HUES6 (cell line): ENCODE measurements around the gene B4GALNT3.
"Not testable (repeated sequence)": the region's sequence is repeated elsewhere in the genome, so short reads cannot be mapped to it uniquely, and the experiment has no call there.

Source experiments
- H3K27ac ChIP-seq: 2 replicates; pipeline ENCODE4 v1.7.0; 2013; ENCODE audit warnings: low read depth, mild to moderate bottlenecking, low read length, inconsistent platforms
- H3K27me3 ChIP-seq: 2 replicates; pipeline ENCODE4 v1.6.1; 2013; ENCODE audit warnings: low read length; ENCODE audit not compliant: control insufficient read depth, insufficient read depth
- H3K36me3 ChIP-seq: 2 replicates; pipeline ENCODE4 v1.6.1; 2013; ENCODE audit warnings: low read length; ENCODE audit not compliant: control insufficient read depth, insufficient read depth
- H3K4me1 ChIP-seq: 2 replicates; pipeline ENCODE4 v1.6.1; 2013; ENCODE audit warnings: low read length; ENCODE audit not compliant: control insufficient read depth, insufficient read depth
- H3K4me3 ChIP-seq: 2 replicates; pipeline ENCODE4 v1.5.1; 2013; ENCODE audit warnings: low read depth, low read length
- H3K9ac ChIP-seq: one replicate; pipeline ENCODE4 v1.6.1; 2013; ENCODE audit warnings: mild to moderate bottlenecking, low read length
- H3K9me3 ChIP-seq: 2 replicates; pipeline ENCODE4 v1.6.1; 2013; ENCODE audit warnings: low read depth, low read length; ENCODE audit not compliant: control insufficient read depth, insufficient read depth

B4GALNT3 gene

GRCh38 chr12:459430-460258 lies at the start of gene B4GALNT3:
TSS of gene B4GALNT3 (plus strand) at chr12:459939. CDS start at chr12:460377, 438 bp downstream.
- H3K27ac ChIP-seq, result no peak within 1 kb of the TSS

GRCh38 chr12:414859-415258 lies 44.9 kb upstream of the B4GALNT3 start:
- H3K9ac ChIP-seq, result no peak overlapping the region
- H3K4me1 ChIP-seq, result no peaks in the 10 kb centered on the region
- no peak overlapping the region for H3K4me3 ChIP-seq
- H3K27ac ChIP-seq, result no peak overlapping the region
- no peaks in the 10 kb centered on the region for H3K27me3 ChIP-seq
- no peaks in the 10 kb centered on the region for H3K9me3 ChIP-seq
- peaks cover 73% of the 10 kb centered on the region for H3K36me3 ChIP-seq

More at GRCh38 chr12:459430-460258, at the start of gene B4GALNT3:
- Histone ChIP-seq H3K9me3 (no peaks in the 10 kb centered on the region), H3K9ac (peak within 1 kb of the TSS; percentile 52), H3K4me3 (peak within 1 kb of the TSS; percentile 64), H3K27me3 (peaks cover 33% of the 10 kb centered on the region), H3K36me3 (no peaks in the 10 kb centered on the region), H3K4me1 (peaks cover 19% of the 10 kb centered on the region)

- Histone ChIP-seq H3K4me1 (no peaks in the 10 kb centered on the region), H3K9ac (no peak overlapping the region), H3K36me3 (peaks cover 62% of the 10 kb centered on the region), H3K27ac (no peak overlapping the region), H3K27me3 (no peaks in the 10 kb centered on the region), H3K9me3 (no peaks in the 10 kb centered on the region), H3K4me3 (no peak overlapping the region)
These were observed 41.3 kb upstream of the B4GALNT3 start for GRCh38 chr12:418432-418831.

- Histone ChIP-seq H3K36me3 (peaks cover 56% of the 10 kb centered on the region), H3K9me3 (no peaks in the 10 kb centered on the region), H3K4me3 (no peak overlapping the region), H3K27me3 (no peaks in the 10 kb centered on the region), H3K9ac (no peak overlapping the region), H3K4me1 (no peaks in the 10 kb centered on the region), H3K27ac (no peak overlapping the region)
These were observed 37.2 kb upstream of the B4GALNT3 start for GRCh38 chr12:422526-422925.

- H3K4me3 ChIP-seq, H3K27ac ChIP-seq, H3K9me3 ChIP-seq, H3K27me3 ChIP-seq, H3K4me1 ChIP-seq, H3K9ac ChIP-seq: not testable (repeated sequence)
- peaks cover 89% of the 10 kb centered on the region for H3K36me3 ChIP-seq
These were observed 24.0 kb upstream of the B4GALNT3 start for GRCh38 chr12:435737-436136.

- Histone ChIP-seq H3K9ac (no peak overlapping the region), H3K36me3 (peaks cover 40% of the 10 kb centered on the region), H3K9me3 (no peaks in the 10 kb centered on the region), H3K4me1 (no peaks in the 10 kb centered on the region), H3K27ac (no peak overlapping the region), H3K4me3 (no peak overlapping the region), H3K27me3 (no peaks in the 10 kb centered on the region)
These were observed 17.4 kb upstream of the B4GALNT3 start for GRCh38 chr12:442235-442884.

GRCh38 chr12:447141-447540 lies 12.6 kb upstream of the B4GALNT3 start:
- Histone ChIP-seq H3K27me3 (no peaks in the 10 kb centered on the region), H3K27ac (no peak overlapping the region), H3K9me3 (no peaks in the 10 kb centered on the region), H3K4me1 (no peaks in the 10 kb centered on the region), H3K9ac (no peak overlapping the region), H3K4me3 (no peak overlapping the region), H3K36me3 (0 out of 2 replicates have a peak, but pooled peaks cover under 1% of the 10 kb centered on the region)

GRCh38 chr12:449203-449602 lies 10.5 kb upstream of the B4GALNT3 start:
- peaks cover 11% of the 10 kb centered on the region for H3K9me3 ChIP-seq
- H3K4me1 ChIP-seq, result no peaks in the 10 kb centered on the region
- no peaks in the 10 kb centered on the region for H3K27me3 ChIP-seq
- no peak overlapping the region for H3K4me3 ChIP-seq
- H3K36me3 ChIP-seq, result no peaks in the 10 kb centered on the region
- no peak overlapping the region for H3K9ac ChIP-seq
- H3K27ac ChIP-seq, result no peak overlapping the region

- H3K4me1 ChIP-seq, result no peaks in the 10 kb centered on the region
- H3K9me3 ChIP-seq, result peaks cover 11% of the 10 kb centered on the region
- H3K27me3 ChIP-seq, result no peaks in the 10 kb centered on the region
- no peak overlapping the region for H3K9ac ChIP-seq
- no peaks in the 10 kb centered on the region for H3K36me3 ChIP-seq
- H3K27ac ChIP-seq, result no peak overlapping the region
- H3K4me3 ChIP-seq, result no peak overlapping the region
These were observed 9.3 kb upstream of the B4GALNT3 start for GRCh38 chr12:450438-450837.

- Histone ChIP-seq H3K27me3 (no peaks in the 10 kb centered on the region), H3K27ac (no peak overlapping the region), H3K4me3 (no peak overlapping the region), H3K9me3 (peaks cover 11% of the 10 kb centered on the region), H3K9ac (no peak overlapping the region), H3K36me3 (no peaks in the 10 kb centered on the region), H3K4me1 (0 out of 2 replicates have a peak, but pooled peaks cover 3% of the 10 kb centered on the region)
These were observed 7.0 kb upstream of the B4GALNT3 start for GRCh38 chr12:452667-453210.

GRCh38 chr12:454833-455232 lies 4.9 kb upstream of the B4GALNT3 start:
- H3K27ac ChIP-seq, result no peak overlapping the region
- no peak overlapping the region for H3K9ac ChIP-seq
- H3K4me1 ChIP-seq, result 0 out of 2 replicates have a peak, but pooled peaks cover 3% of the 10 kb centered on the region
- H3K27me3 ChIP-seq, result peaks cover 18% of the 10 kb centered on the region
- H3K4me3 ChIP-seq, result no peak overlapping the region
- H3K9me3 ChIP-seq, result peaks cover 11% of the 10 kb centered on the region
- H3K36me3 ChIP-seq, result no peaks in the 10 kb centered on the region
